ENCODE data around the gene ISG20.
"Not testable (repeated sequence)": the region's sequence is repeated elsewhere in the genome, so short reads cannot be mapped to it uniquely, and the experiment has no call there.

ISG20 gene

GRCh38 chr15:88624971-88625490, 13.8 kb upstream of the ISG20 start:
- no peak for TF ChIP-seq Cebpa-rat (IDR thresholded peaks at IDR 0.05)
- H3K9me3 ChIP-seq: no peaks in the 10 kb centered on the region
- peak overlapping the region; percentile 88 for H3K4me2 ChIP-seq
- H4K20me1 ChIP-seq: peaks cover 83% of the 10 kb centered on the region
- peaks cover 41% of the 10 kb centered on the region for H3K36me3 ChIP-seq
- peak overlapping the region; percentile 60; the same call in 1 of the 2 replicates for H3K27ac ChIP-seq
- peaks cover 58% of the 10 kb centered on the region for H3K4me1 ChIP-seq
- H3K27me3 ChIP-seq: no peaks in the 10 kb centered on the region
- H3K4me3 ChIP-seq: peak overlapping the region; percentile 55
- H3K9ac ChIP-seq: peak overlapping the region; percentile 99

- H3K9me3 ChIP-seq: no peaks in the 10 kb centered on the region
- peaks cover 52% of the 10 kb centered on the region for H3K36me3 ChIP-seq
- TF ChIP-seq Cebpa-rat (IDR thresholded peaks at IDR 0.05): no peak
- H3K9ac ChIP-seq: no peak overlapping the region
- H3K4me1 ChIP-seq: peaks cover 55% of the 10 kb centered on the region
- no peak overlapping the region for H3K4me2 ChIP-seq
- H3K27me3 ChIP-seq: no peaks in the 10 kb centered on the region
- no peak overlapping the region for H3K4me3 ChIP-seq
- H3K27ac ChIP-seq: no peak overlapping the region
- peaks cover 94% of the 10 kb centered on the region for H4K20me1 ChIP-seq
Observed at GRCh38 chr15:88625943-88626741, 12.7 kb upstream of the ISG20 start.

DNA sequence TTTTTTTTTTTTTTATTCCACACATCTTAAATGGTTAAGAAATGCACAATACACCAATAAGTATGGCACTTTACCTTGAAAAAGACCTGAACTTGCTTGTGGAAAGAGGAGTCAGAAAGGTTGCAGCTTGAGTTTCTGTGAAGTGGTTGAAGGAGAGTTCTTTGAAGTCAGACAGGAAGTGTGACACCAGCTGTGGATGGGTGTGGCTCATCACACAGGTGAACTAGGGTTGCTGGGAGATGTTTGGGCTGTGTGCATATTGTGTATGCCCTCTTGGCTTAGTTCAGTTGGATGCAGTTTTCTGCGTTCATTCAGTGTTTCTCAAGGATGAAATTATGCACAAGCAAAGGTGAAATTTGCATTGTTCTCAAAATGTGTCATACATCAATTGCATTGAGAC, 11.4 kb upstream of the ISG20 start:
- H3K4me3 ChIP-seq: no peak overlapping the region
- H3K9ac ChIP-seq: no peak overlapping the region
- TF ChIP-seq Cebpa-rat (IDR thresholded peaks at IDR 0.05): no peak
- H3K4me1 ChIP-seq: peaks cover 55% of the 10 kb centered on the region
- H4K20me1 ChIP-seq: peaks cover 98% of the 10 kb centered on the region
- no peaks in the 10 kb centered on the region for H3K9me3 ChIP-seq
- no peak overlapping the region for H3K27ac ChIP-seq
- H3K27me3 ChIP-seq: no peaks in the 10 kb centered on the region
- no peak overlapping the region for H3K4me2 ChIP-seq
- peaks cover 66% of the 10 kb centered on the region for H3K36me3 ChIP-seq

- Histone ChIP-seq H3K27me3 (no peaks in the 10 kb centered on the region), H3K4me1 (peaks cover 50% of the 10 kb centered on the region), H3K9ac (no peak overlapping the region), H3K4me2 (no peak overlapping the region), H3K27ac (no peak overlapping the region), H3K36me3 (peaks cover 72% of the 10 kb centered on the region), H4K20me1 (peaks cover 93% of the 10 kb centered on the region), H3K4me3 (no peak overlapping the region), H3K9me3 (no peaks in the 10 kb centered on the region)
- TF ChIP-seq Cebpa-rat (IDR thresholded peaks at IDR 0.05): no peak
Observed at GRCh38 chr15:88628018-88628654, 10.7 kb upstream of the ISG20 start.

DNA sequence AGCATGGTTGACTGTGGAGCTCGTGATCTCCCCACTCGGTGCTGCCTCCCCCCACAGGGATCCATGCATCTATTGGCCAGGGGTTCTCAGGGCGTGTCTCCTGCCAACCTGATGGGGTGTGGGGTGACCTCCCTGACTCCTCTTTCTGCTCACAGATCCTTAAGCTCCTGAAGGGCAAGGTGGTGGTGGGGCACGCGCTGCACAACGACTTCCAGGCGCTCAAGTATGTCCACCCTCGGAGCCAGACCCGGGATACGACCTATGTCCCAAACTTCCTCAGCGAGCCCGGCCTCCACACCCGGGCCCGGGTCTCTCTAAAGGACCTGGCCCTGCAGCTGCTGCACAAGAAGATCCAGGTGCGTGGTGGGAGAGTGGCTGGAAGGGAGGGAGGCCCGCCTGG, 9.7 kb upstream of the ISG20 start:
- Histone ChIP-seq H3K4me2 (no peak overlapping the region), H4K20me1 (peaks cover 83% of the 10 kb centered on the region), H3K27ac (no peak overlapping the region), H3K36me3 (peaks cover 78% of the 10 kb centered on the region), H3K9ac (no peak overlapping the region), H3K4me1 (peaks cover 41% of the 10 kb centered on the region), H3K27me3 (no peaks in the 10 kb centered on the region), H3K4me3 (no peak overlapping the region), H3K9me3 (no peaks in the 10 kb centered on the region)
- TF ChIP-seq Cebpa-rat (IDR thresholded peaks at IDR 0.05): no peak

DNA sequence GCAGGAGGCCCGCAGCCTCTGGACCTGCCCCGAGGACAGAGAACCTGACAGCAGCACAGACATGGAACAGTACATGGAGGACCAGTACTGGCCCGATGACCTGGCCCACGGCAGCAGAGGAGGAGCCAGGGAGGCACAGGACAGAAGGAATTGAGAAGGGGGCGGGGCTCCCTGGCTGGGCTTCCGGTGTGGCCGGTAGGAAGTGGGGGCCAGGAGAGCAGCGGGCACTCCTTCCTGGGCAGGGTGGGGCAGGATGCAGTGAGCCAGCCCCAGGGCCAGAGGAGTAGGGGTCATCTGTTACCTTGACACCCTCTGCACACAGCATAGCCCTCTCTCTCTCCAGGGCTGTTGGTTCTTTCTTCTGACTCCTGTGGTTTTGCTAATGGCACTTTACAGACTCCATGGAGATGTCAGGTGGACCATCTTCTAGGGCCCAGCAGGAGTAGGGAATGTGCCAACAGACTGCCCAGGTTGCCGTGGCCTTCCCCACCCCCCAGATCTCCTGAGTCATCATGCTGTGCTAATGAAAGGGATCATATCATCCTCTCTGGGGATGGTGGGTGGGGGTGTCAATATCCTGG, 8.6 kb upstream of the ISG20 start:
- Histone ChIP-seq H3K9ac (no peak overlapping the region), H3K4me2 (no peak overlapping the region), H3K27me3 (no peaks in the 10 kb centered on the region), H3K9me3 (no peaks in the 10 kb centered on the region), H3K4me1 (peaks cover 41% of the 10 kb centered on the region), H3K36me3 (peaks cover 86% of the 10 kb centered on the region), H4K20me1 (peaks cover 79% of the 10 kb centered on the region), H3K27ac (0 out of 2 replicates have a peak overlapping the region, but pooled peaks have one; percentile 30), H3K4me3 (no peak overlapping the region)
- no peak for TF ChIP-seq Cebpa-rat (IDR thresholded peaks at IDR 0.05)

- Histone ChIP-seq H4K20me1 (peaks cover 72% of the 10 kb centered on the region), H3K4me1 (peaks cover 47% of the 10 kb centered on the region), H3K4me2 (no peak overlapping the region), H3K27me3 (no peaks in the 10 kb centered on the region), H3K9me3 (no peaks in the 10 kb centered on the region), H3K36me3 (peaks cover 88% of the 10 kb centered on the region), H3K27ac (0 out of 2 replicates have a peak overlapping the region, but pooled peaks have one; percentile 13), H3K4me3 (no peak overlapping the region), H3K9ac (no peak overlapping the region)
- TF ChIP-seq Cebpa-rat (IDR thresholded peaks at IDR 0.05): no peak
Observed at GRCh38 chr15:88630798-88631463, 7.9 kb upstream of the ISG20 start.

- H3K4me3 ChIP-seq: no peak overlapping the region
- H3K9ac ChIP-seq: no peak overlapping the region
- H3K27me3 ChIP-seq: no peaks in the 10 kb centered on the region
- H3K4me2 ChIP-seq: no peak overlapping the region
- H3K9me3 ChIP-seq: no peaks in the 10 kb centered on the region
- H3K27ac ChIP-seq: no peak overlapping the region
- H4K20me1 ChIP-seq: peaks cover 66% of the 10 kb centered on the region
- peaks cover 86% of the 10 kb centered on the region for H3K36me3 ChIP-seq
- TF ChIP-seq Cebpa-rat (IDR thresholded peaks at IDR 0.05): no peak
- peaks cover 48% of the 10 kb centered on the region for H3K4me1 ChIP-seq
Observed at GRCh38 chr15:88631464-88632028, 7.3 kb upstream of the ISG20 start.

DNA sequence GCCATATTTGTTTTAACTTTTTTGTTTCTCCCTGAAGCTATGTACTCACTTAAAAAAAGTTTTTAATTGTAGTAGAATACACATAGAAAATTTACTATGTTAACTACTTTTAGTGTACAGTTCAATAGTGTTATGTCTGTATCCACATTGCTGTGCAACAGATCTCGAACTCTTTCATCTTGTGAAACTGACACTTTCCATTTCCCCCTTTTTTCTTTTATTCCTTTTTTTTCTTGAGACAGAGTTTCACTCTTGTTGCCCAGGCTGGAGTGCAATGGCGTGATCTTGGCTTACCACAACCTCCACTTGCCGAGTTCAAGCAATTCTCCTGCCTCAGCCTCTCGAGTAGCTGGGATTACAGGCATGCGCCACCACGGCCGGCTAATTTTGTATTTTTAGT, 6.0 kb upstream of the ISG20 start:
- H3K9ac ChIP-seq, H3K9me3 ChIP-seq, H3K4me3 ChIP-seq, H3K27me3 ChIP-seq, H3K4me2 ChIP-seq, H3K27ac ChIP-seq: not testable (repeated sequence)
- Histone ChIP-seq H3K4me1 (peaks cover 51% of the 10 kb centered on the region), H3K36me3 (peaks cover 74% of the 10 kb centered on the region), H4K20me1 (peaks cover 54% of the 10 kb centered on the region)
